HEK293 (cell line): ENCODE results near the gene KANTR.
A peak's percentile ranks its signal among the peaks of the same experiment; 100 is the strongest.

ENCODE experiments used
- CTCF ChIA-PET: fragments of 350-600 bp; formaldehyde crosslinking; extraction: SDS; loops from one replicate; lab custom pipeline; 2021; ENCODE audit warnings: antibody characterized with exemption; lab: Yijun Ruan, JAX
- POLR2A ChIA-PET: fragments of 300-600 bp; formaldehyde crosslinking; extraction: SDS; loops from one replicate; lab custom pipeline; 2020; ENCODE audit warnings: antibody characterized with exemption, inconsistent platforms; lab: Yijun Ruan, JAX
- H3K27ac ChIP-seq: fragments of 200-500 bp; sonication (Bioruptor generic); 2 replicates; pipeline ENCODE4 v1.5.1; 2014; ENCODE audit warnings: low read depth, low read length, control low read depth, inconsistent platforms; ENCODE audit errors: extremely low read depth
- H3K36me3 ChIP-seq, 2 experiments: fragments of 200-500 bp in 1 of 2; sonication (Bioruptor generic) in 1 of 2; 1 replicate in 1 of 2; 2 replicates in 1 of 2; pipeline ENCODE4 v1.5.1; 2014 to 2017; ENCODE audit warnings: inconsistent platforms in 2 of 2, low read length in 2 of 2; ENCODE audit not compliant: control insufficient read depth in 2 of 2, insufficient read depth in 1 of 2
- H3K4me1 ChIP-seq: fragments of 200-500 bp; sonication (Bioruptor generic); 2 replicates; pipeline ENCODE4 v1.5.1; 2014; ENCODE audit warnings: mild to moderate bottlenecking, low read length, inconsistent platforms; ENCODE audit not compliant: control insufficient read depth, insufficient read depth
- H3K4me3 ChIP-seq: 2 replicates; pipeline ENCODE4 v1.5.1; 2011; ENCODE audit warnings: low read depth, mild to moderate bottlenecking, control low read depth, low read length, moderate library complexity
- H3K9me3 ChIP-seq: fragments of 200-500 bp; sonication (Bioruptor generic); 2 replicates; pipeline ENCODE4 v1.5.1; 2014; ENCODE audit warnings: low read depth, low read length, inconsistent platforms; ENCODE audit not compliant: control insufficient read depth, insufficient read depth
- IKZF3 ChIP-seq: fragments of 450-650 bp; IDR thresholded peaks from 2 replicates; pipeline ENCODE4 v1.5.0; 2018; ENCODE audit warnings: missing biosample characterization, mild to moderate bottlenecking, missing genetic modification characterization, moderate library complexity
- KLF7 ChIP-seq: fragments of 450-650 bp; formaldehyde crosslinking; IDR thresholded peaks from 2 replicates; pipeline ENCODE4 v1.5.1; 2016; ENCODE audit warnings: missing biosample characterization, missing genetic modification characterization, borderline replicate concordance
- RBAK ChIP-seq: fragments of 450-650 bp; formaldehyde crosslinking; IDR thresholded peaks from 2 replicates; pipeline ENCODE4 v1.5.1; 2016; ENCODE audit warnings: missing biosample characterization, missing genetic modification characterization
- YY1 ChIP-seq: fragments of 450-650 bp; formaldehyde crosslinking; IDR thresholded peaks from 2 replicates; pipeline ENCODE4 v1.5.1; 2018; ENCODE audit warnings: missing biosample characterization, missing genetic modification characterization
- ZNF121 ChIP-seq: fragments of 450-650 bp; formaldehyde crosslinking; IDR thresholded peaks from 2 replicates; pipeline ENCODE4 v1.5.1; 2016; ENCODE audit warnings: missing biosample characterization, missing genetic modification characterization
- ZNF148 ChIP-seq: fragments of 450-650 bp; formaldehyde crosslinking; IDR thresholded peaks from 2 replicates; pipeline ENCODE4 v1.5.0; 2017; ENCODE audit warnings: missing biosample characterization, missing genetic modification characterization, borderline replicate concordance
- ZNF324 ChIP-seq: fragments of 450-650 bp; formaldehyde crosslinking; IDR thresholded peaks from 2 replicates; pipeline ENCODE4 v1.5.1; 2016; ENCODE audit warnings: missing biosample characterization, missing genetic modification characterization
- ZNF341 ChIP-seq: fragments of 450-650 bp; formaldehyde crosslinking; IDR thresholded peaks from 2 replicates; pipeline ENCODE4; 2016; ENCODE audit warnings: low read depth, missing biosample characterization, missing genetic modification characterization
- ZNF37A ChIP-seq: fragments of 450-650 bp; IDR thresholded peaks from 2 replicates; pipeline ENCODE4 v1.5.1; 2018; ENCODE audit warnings: missing biosample characterization, missing genetic modification characterization
- ZNF394 ChIP-seq: fragments of 450-650 bp; formaldehyde crosslinking; IDR thresholded peaks from 2 replicates; pipeline ENCODE4 v1.5.1; 2016; ENCODE audit warnings: missing biosample characterization, missing genetic modification characterization, mild to moderate bottlenecking, moderate library complexity, borderline replicate concordance
- ZNF426 ChIP-seq: fragments of 450-650 bp; formaldehyde crosslinking; IDR thresholded peaks from 2 replicates; pipeline ENCODE4 v1.5.1; 2017; ENCODE audit warnings: missing biosample characterization, missing genetic modification characterization, mild to moderate bottlenecking, inconsistent platforms, moderate library complexity
- ZNF513 ChIP-seq: fragments of 450-650 bp; IDR thresholded peaks from 2 replicates; pipeline ENCODE4 v1.5.1; 2018; ENCODE audit warnings: missing biosample characterization, missing genetic modification characterization
- ZNF548 ChIP-seq: fragments of 450-650 bp; formaldehyde crosslinking; IDR thresholded peaks from 2 replicates; pipeline ENCODE4 v1.5.1; 2016; ENCODE audit warnings: missing biosample characterization, missing genetic modification characterization
- ZNF560 ChIP-seq: fragments of 450-650 bp; formaldehyde crosslinking; IDR thresholded peaks from 2 replicates; pipeline ENCODE4 v1.5.1; 2017; ENCODE audit warnings: missing biosample characterization, missing genetic modification characterization, borderline replicate concordance
- ZNF571 ChIP-seq: fragments of 450-650 bp; formaldehyde crosslinking; IDR thresholded peaks from 2 replicates; pipeline ENCODE4 v1.5.0; 2017; ENCODE audit warnings: missing biosample characterization, missing genetic modification characterization
- ZNF660 ChIP-seq: fragments of 450-650 bp; IDR thresholded peaks from 2 replicates; pipeline ENCODE4 v1.5.1; 2018; ENCODE audit warnings: missing biosample characterization, mild to moderate bottlenecking, missing genetic modification characterization
- ZNF701 ChIP-seq: fragments of 450-650 bp; formaldehyde crosslinking; IDR thresholded peaks from 2 replicates; pipeline ENCODE4 v1.5.1; 2016; ENCODE audit warnings: missing biosample characterization, missing genetic modification characterization
- ZNF785 ChIP-seq: fragments of 450-650 bp; formaldehyde crosslinking; IDR thresholded peaks from 2 replicates; pipeline ENCODE4 v1.5.1; 2016; ENCODE audit warnings: missing biosample characterization, missing genetic modification characterization
- TF ChIP-seq, protein P1 (sequence below): fragments of 450-650 bp; formaldehyde crosslinking; IDR thresholded peaks from 2 replicates; pipeline ENCODE4 v1.5.1; 2016; ENCODE audit warnings: missing biosample characterization, missing genetic modification characterization
- TF ChIP-seq, protein P2 (sequence below): fragments of 450-650 bp; formaldehyde crosslinking; IDR thresholded peaks from 2 replicates; pipeline ENCODE4 v1.5.1; 2016; ENCODE audit warnings: missing biosample characterization, missing genetic modification characterization

The KANTR gene

GRCh38 chrX:53089925-53090324 is 4.0 kb upstream of the KANTR start:
- Histone ChIP-seq H3K9me3 (no peaks in the 10 kb centered on the region), H3K36me3 (peaks cover 15 to 34% of the 10 kb centered on the region in 2 experiments), H3K4me1 (no peaks in the 10 kb centered on the region), H3K4me3 (no peak overlapping the region), H3K27ac (no peak overlapping the region)
- ChIA-PET POLR2A (no interaction called here), CTCF (interaction anchor here (0.6 to 3.6 kb wide), 6 partner anchors 10 to 1636 kb away, joined by 3 to 18 read pairs (median 6); no protein-coding TSS in a partner anchor)
- peak; percentile 60; the same call in 1 of the 2 replicates for TF ChIP-seq ZNF394 (tag by site-specific recombination)
- TF ChIP-seq YY1 (tag by site-specific recombination): no peak

GRCh38 chrX:53091354-53091753 is 2.6 kb upstream of the KANTR start:
- Histone ChIP-seq H3K4me1 (no peaks in the 10 kb centered on the region), H3K36me3 (peaks cover 8 to 19% of the 10 kb centered on the region in 2 experiments), H3K4me3 (no peak overlapping the region), H3K27ac (no peak overlapping the region), H3K9me3 (no peaks in the 10 kb centered on the region)
- CTCF ChIA-PET: interaction anchor here (0.6 to 3.6 kb wide), 2 partner anchors 20 to 106 kb away, joined by 4 to 18 read pairs; no protein-coding TSS in a partner anchor
- TF ChIP-seq ZNF148 (tag by site-specific recombination) (no peak), ZNF324 (tag by site-specific recombination) (no peak)
- POLR2A ChIA-PET: interaction anchor here (0.7 kb wide), 1 partner anchor 146 kb away, joined by 3 read pairs; no protein-coding TSS in a partner anchor

DNA sequence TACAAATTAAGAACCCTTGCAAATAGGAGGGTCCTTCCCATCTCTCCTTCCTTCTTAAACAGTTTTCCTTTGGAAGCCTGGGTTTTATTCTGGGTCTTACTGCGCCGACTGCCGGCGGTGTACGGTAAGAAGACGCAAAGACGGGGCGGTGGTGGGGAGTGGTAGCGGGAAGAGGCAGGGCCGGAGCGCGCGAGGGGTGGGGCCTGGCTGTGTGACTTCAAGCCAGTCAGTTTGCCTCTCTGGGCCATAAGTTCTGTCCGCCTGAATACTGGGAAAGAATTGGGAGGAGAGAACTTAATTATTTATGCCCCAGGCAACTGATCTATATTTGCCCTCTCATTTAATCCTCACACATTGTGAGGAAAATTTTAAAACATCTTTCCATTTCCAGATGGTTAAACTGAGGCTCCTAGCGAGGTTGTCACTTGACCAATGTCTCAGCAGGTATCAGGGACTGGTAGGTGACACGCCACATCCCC is 726 bp upstream of the KANTR start:
- Histone ChIP-seq H3K9me3 (no peaks in the 10 kb centered on the region), H3K27ac (peak overlapping the region; percentile 68), H3K36me3 (peaks cover 0 to under 1% of the 10 kb centered on the region in 2 experiments; a peak in 1 of 3 replicates), H3K4me1 (no peaks in the 10 kb centered on the region), H3K4me3 (peak overlapping the region; percentile 9)
- ChIA-PET CTCF (no interaction called here), POLR2A (no interaction called here)
- TF ChIP-seq ZNF701 (tag by site-specific recombination) (no peak), ZNF785 (tag by site-specific recombination) (no peak), ZNF121 (tag by site-specific recombination) (no peak), ZNF341 (peak; percentile 47; the same call in 1 of the 2 replicates), ZNF324 (tag by site-specific recombination) (no peak), ZNF513 (tag by site-specific recombination) (no peak), ZNF548 (no peak), ZNF37A (tag by site-specific recombination) (no peak), IKZF3 (tag by site-specific recombination) (peak; percentile 81), ZNF426 (tag by site-specific recombination) (no peak), ZNF660 (tag by site-specific recombination) (no peak), ZNF560 (no peak), RBAK (tag by site-specific recombination) (no peak), ZNF571 (no peak), KLF7 (0 out of 2 replicates have a peak, but pooled peaks have one; percentile 34)
- TF ChIP-seq, protein P1, sequence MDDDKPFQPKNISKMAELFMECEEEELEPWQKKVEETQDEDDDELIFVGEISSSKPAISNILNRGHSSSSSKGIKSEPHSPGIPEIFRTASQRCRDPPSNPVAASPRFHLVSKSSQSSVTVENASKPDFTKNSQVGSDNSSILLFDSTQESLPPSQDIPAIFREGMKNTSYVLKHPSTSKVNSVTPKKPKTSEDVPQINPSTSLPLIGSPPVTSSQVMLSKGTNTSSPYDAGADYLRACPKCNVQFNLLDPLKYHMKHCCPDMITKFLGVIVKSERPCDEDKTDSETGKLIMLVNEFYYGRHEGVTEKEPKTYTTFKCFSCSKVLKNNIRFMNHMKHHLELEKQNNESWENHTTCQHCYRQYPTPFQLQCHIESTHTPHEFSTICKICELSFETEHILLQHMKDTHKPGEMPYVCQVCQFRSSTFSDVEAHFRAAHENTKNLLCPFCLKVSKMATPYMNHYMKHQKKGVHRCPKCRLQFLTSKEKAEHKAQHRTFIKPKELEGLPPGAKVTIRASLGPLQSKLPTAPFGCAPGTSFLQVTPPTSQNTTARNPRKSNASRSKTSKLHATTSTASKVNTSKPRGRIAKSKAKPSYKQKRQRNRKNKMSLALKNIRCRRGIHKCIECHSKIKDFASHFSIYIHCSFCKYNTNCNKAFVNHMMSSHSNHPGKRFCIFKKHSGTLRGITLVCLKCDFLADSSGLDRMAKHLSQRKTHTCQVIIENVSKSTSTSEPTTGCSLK (tag by site-specific recombination): no peak
- TF ChIP-seq, protein P2, sequence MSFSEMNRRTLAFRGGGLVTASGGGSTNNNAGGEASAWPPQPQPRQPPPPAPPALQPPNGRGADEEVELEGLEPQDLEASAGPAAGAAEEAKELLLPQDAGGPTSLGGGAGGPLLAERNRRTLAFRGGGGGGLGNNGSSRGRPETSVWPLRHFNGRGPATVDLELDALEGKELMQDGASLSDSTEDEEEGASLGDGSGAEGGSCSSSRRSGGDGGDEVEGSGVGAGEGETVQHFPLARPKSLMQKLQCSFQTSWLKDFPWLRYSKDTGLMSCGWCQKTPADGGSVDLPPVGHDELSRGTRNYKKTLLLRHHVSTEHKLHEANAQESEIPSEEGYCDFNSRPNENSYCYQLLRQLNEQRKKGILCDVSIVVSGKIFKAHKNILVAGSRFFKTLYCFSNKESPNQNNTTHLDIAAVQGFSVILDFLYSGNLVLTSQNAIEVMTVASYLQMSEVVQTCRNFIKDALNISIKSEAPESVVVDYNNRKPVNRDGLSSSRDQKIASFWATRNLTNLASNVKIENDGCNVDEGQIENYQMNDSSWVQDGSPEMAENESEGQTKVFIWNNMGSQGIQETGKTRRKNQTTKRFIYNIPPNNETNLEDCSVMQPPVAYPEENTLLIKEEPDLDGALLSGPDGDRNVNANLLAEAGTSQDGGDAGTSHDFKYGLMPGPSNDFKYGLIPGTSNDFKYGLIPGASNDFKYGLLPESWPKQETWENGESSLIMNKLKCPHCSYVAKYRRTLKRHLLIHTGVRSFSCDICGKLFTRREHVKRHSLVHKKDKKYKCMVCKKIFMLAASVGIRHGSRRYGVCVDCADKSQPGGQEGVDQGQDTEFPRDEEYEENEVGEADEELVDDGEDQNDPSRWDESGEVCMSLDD (tag by site-specific recombination): no peak
